ENCODE data around the gene PEAK3.
A peak's percentile ranks its signal among the peaks of the same experiment; 100 is the strongest.

The PEAK3 gene

GRCh38 chr19:2315121-2315817 lies 33.3 kb upstream of the PEAK3 start:
- DNase-seq (ENCODE audit: low spot score): no peak

- no peak for DNase-seq (ENCODE audit: low spot score)
These were observed 31.0 kb upstream of the PEAK3 start for GRCh38 chr19:2312820-2313501.

- DNase-seq (ENCODE audit: low spot score): no peak
These were observed 29.1 kb upstream of the PEAK3 start for GRCh38 chr19:2311093-2311492.

- DNase-seq (ENCODE audit: low spot score): no peak
These were observed 27.9 kb upstream of the PEAK3 start for GRCh38 chr19:2309734-2310362.

GRCh38 chr19:2308114-2308556 lies 26.2 kb upstream of the PEAK3 start, which contains the start of gene LINGO3:
Gene LINGO3, minus strand, starts transcription at chr19:2308154. Its CDS starts 16,378 bp downstream, at chr19:2291776.
- DNase-seq (ENCODE audit: low spot score): no peak

GRCh38 chr19:2307518-2308012 lies 25.6 kb upstream of the PEAK3 start:
- DNase-seq (ENCODE audit: low spot score): no peak

GRCh38 chr19:2306971-2307370 lies 25.0 kb upstream of the PEAK3 start:
- DNase-seq (ENCODE audit: low spot score): no peak

GRCh38 chr19:2306281-2306806 lies 24.4 kb upstream of the PEAK3 start:
- DNase-seq (ENCODE audit: low spot score): no peak

- no peak for DNase-seq (ENCODE audit: low spot score)
These were observed 23.7 kb upstream of the PEAK3 start for GRCh38 chr19:2305452-2306280.

- DNase-seq (ENCODE audit: low spot score): no peak
These were observed 21.3 kb upstream of the PEAK3 start for GRCh38 chr19:2303211-2303798.

- DNase-seq (ENCODE audit: low spot score): peak; percentile 55
These were observed 20.6 kb upstream of the PEAK3 start for GRCh38 chr19:2302319-2303210.

GRCh38 chr19:2300533-2300932 lies 18.6 kb upstream of the PEAK3 start:
- DNase-seq (ENCODE audit: low spot score): no peak

GRCh38 chr19:2296141-2296540 lies 14.2 kb upstream of the PEAK3 start:
- DNase-seq (ENCODE audit: low spot score): no peak

- peak; percentile 90 for DNase-seq (ENCODE audit: low spot score)
These were observed 12.8 kb upstream of the PEAK3 start for GRCh38 chr19:2294687-2295335.

GRCh38 chr19:2291185-2291751 lies 9.3 kb upstream of the PEAK3 start:
- DNase-seq (ENCODE audit: low spot score): no peak

GRCh38 chr19:2290441-2291184 lies 8.6 kb upstream of the PEAK3 start:
- DNase-seq (ENCODE audit: low spot score): no peak

GRCh38 chr19:2289714-2290435 lies 7.9 kb upstream of the PEAK3 start:
- DNase-seq (ENCODE audit: low spot score): no peak
